ENCODE measurements around the gene CALML3. TPM values are rescaled to one million over a fixed set of nuclear protein-coding genes. Genes with fewer than 3 reads are reported as not detected.

The CALML3 gene
- total and polyA plus RNA-seq, 2 donors: not detected

GRCh38 chr10:5560817-5561703, 36.3 kb downstream of the CALML3 start:
- Histone ChIP-seq H3K4me1 (ENCODE audit: insufficient read depth) (no peaks in the 10 kb centered on the region), H3K27ac (ENCODE audit: low read depth) (no peak overlapping the region), H3K4me3 (ENCODE audit: low read depth, low read length) (no peak overlapping the region), H3K36me3 (ENCODE audit: insufficient read depth) (no peaks in the 10 kb centered on the region)
- DNase-seq (ENCODE audit: extremely low spot score): no peak
- 97% methylated on average over 28 of the region's 28 CpGs for WGBS

GRCh38 chr10:5561704-5562645, 37.2 kb downstream of the CALML3 start:
- WGBS: 92% methylated on average over 13 of the region's 13 CpGs
- Histone ChIP-seq H3K4me1 (ENCODE audit: insufficient read depth) (no peaks in the 10 kb centered on the region), H3K36me3 (ENCODE audit: insufficient read depth) (no peaks in the 10 kb centered on the region), H3K4me3 (ENCODE audit: low read depth, low read length) (no peak overlapping the region), H3K27ac (ENCODE audit: low read depth) (no peak overlapping the region)
- DNase-seq (ENCODE audit: extremely low spot score): no peak

- WGBS: 50% methylated on average over 21 of the region's 21 CpGs
- H3K4me1 ChIP-seq (ENCODE audit: insufficient read depth): no peaks in the 10 kb centered on the region
- H3K36me3 ChIP-seq (ENCODE audit: insufficient read depth): no peaks in the 10 kb centered on the region
- no peak for DNase-seq (ENCODE audit: extremely low spot score)
- H3K27ac ChIP-seq (ENCODE audit: low read depth): no peak overlapping the region
- no peak overlapping the region for H3K4me3 ChIP-seq (ENCODE audit: low read depth, low read length)
These were observed 38.7 kb downstream of the CALML3 start for GRCh38 chr10:5563321-5563961.

GRCh38 chr10:5563991-5564536, 39.3 kb downstream of the CALML3 start:
- Histone ChIP-seq H3K4me3 (ENCODE audit: low read depth, low read length) (no peak overlapping the region), H3K27ac (ENCODE audit: low read depth) (no peak overlapping the region), H3K4me1 (ENCODE audit: insufficient read depth) (no peaks in the 10 kb centered on the region), H3K36me3 (ENCODE audit: insufficient read depth) (no peaks in the 10 kb centered on the region)
- 63% methylated on average over 18 of the region's 18 CpGs for WGBS
- DNase-seq (ENCODE audit: extremely low spot score): no peak

GRCh38 chr10:5564537-5565204, 39.9 kb downstream of the CALML3 start:
- 61% methylated on average over 17 of the region's 17 CpGs for WGBS
- H3K27ac ChIP-seq (ENCODE audit: low read depth): peak overlapping the region; percentile 13

GRCh38 chr10:5565205-5565545, 40.4 kb downstream of the CALML3 start:
- Histone ChIP-seq H3K4me3 (ENCODE audit: low read depth, low read length) (no peak overlapping the region), H3K27ac (ENCODE audit: low read depth) (no peak overlapping the region), H3K36me3 (ENCODE audit: insufficient read depth) (no peaks in the 10 kb centered on the region), H3K4me1 (ENCODE audit: insufficient read depth) (no peaks in the 10 kb centered on the region)
- no peak for DNase-seq (ENCODE audit: extremely low spot score)
- 96% methylated on average over 8 of the region's 8 CpGs for WGBS

More at GRCh38 chr10:5564537-5565204, 39.9 kb downstream of the CALML3 start:
- no peak for DNase-seq (ENCODE audit: extremely low spot score)
- Histone ChIP-seq H3K36me3 (ENCODE audit: insufficient read depth) (no peaks in the 10 kb centered on the region), H3K4me1 (ENCODE audit: insufficient read depth) (no peaks in the 10 kb centered on the region), H3K4me3 (ENCODE audit: low read depth, low read length) (no peak overlapping the region)

- DNase-seq (ENCODE audit: extremely low spot score): no peak
- 76% methylated on average over 23 of the region's 23 CpGs for WGBS
- Histone ChIP-seq H3K4me3 (ENCODE audit: low read depth, low read length) (no peak overlapping the region), H3K4me1 (ENCODE audit: insufficient read depth) (no peaks in the 10 kb centered on the region), H3K36me3 (ENCODE audit: insufficient read depth) (no peaks in the 10 kb centered on the region), H3K27ac (ENCODE audit: low read depth) (no peak overlapping the region)
These were observed 41.2 kb downstream of the CALML3 start for GRCh38 chr10:5565671-5566581.

- Histone ChIP-seq H3K27ac (ENCODE audit: low read depth) (no peak overlapping the region), H3K4me3 (ENCODE audit: low read depth, low read length) (no peak overlapping the region), H3K4me1 (ENCODE audit: insufficient read depth) (no peaks in the 10 kb centered on the region), H3K36me3 (ENCODE audit: insufficient read depth) (no peaks in the 10 kb centered on the region)
- WGBS: 85% methylated on average over 3 of the region's 3 CpGs
- no peak for DNase-seq (ENCODE audit: extremely low spot score)
These were observed 41.9 kb downstream of the CALML3 start for GRCh38 chr10:5566614-5567013.

- H3K4me1 ChIP-seq (ENCODE audit: insufficient read depth): no peaks in the 10 kb centered on the region
- DNase-seq (ENCODE audit: extremely low spot score): no peak
- no peak overlapping the region for H3K4me3 ChIP-seq (ENCODE audit: low read depth, low read length)
- 90% methylated on average over 2 of the region's 2 CpGs for WGBS
- no peaks in the 10 kb centered on the region for H3K36me3 ChIP-seq (ENCODE audit: insufficient read depth)
- no peak overlapping the region for H3K27ac ChIP-seq (ENCODE audit: low read depth)
These were observed 42.7 kb downstream of the CALML3 start for GRCh38 chr10:5567477-5567876.

GRCh38 chr10:5568984-5569383, 44.2 kb downstream of the CALML3 start:
- Histone ChIP-seq H3K27ac (ENCODE audit: low read depth) (no peak overlapping the region), H3K4me1 (ENCODE audit: insufficient read depth) (no peaks in the 10 kb centered on the region), H3K4me3 (ENCODE audit: low read depth, low read length) (no peak overlapping the region), H3K36me3 (ENCODE audit: insufficient read depth) (no peaks in the 10 kb centered on the region)
- WGBS: 97% methylated on average over 2 of the region's 2 CpGs
- no peak for DNase-seq (ENCODE audit: extremely low spot score)

GRCh38 chr10:5569568-5569967, 44.8 kb downstream of the CALML3 start:
- H3K4me3 ChIP-seq (ENCODE audit: low read depth, low read length): no peak overlapping the region
- H3K36me3 ChIP-seq (ENCODE audit: insufficient read depth): no peaks in the 10 kb centered on the region
- no peak for DNase-seq (ENCODE audit: extremely low spot score)
- H3K4me1 ChIP-seq (ENCODE audit: insufficient read depth): no peaks in the 10 kb centered on the region
- 78% methylated on average over 2 of the region's 2 CpGs for WGBS
- no peak overlapping the region for H3K27ac ChIP-seq (ENCODE audit: low read depth)

GRCh38 chr10:5570007-5570655, 45.4 kb downstream of the CALML3 start:
- no peak for DNase-seq (ENCODE audit: extremely low spot score)
- no peak overlapping the region for H3K27ac ChIP-seq (ENCODE audit: low read depth)
- no peaks in the 10 kb centered on the region for H3K4me1 ChIP-seq (ENCODE audit: insufficient read depth)
- no peaks in the 10 kb centered on the region for H3K36me3 ChIP-seq (ENCODE audit: insufficient read depth)
- no peak overlapping the region for H3K4me3 ChIP-seq (ENCODE audit: low read depth, low read length)
- WGBS: 87% methylated on average over 24 of the region's 24 CpGs

All from urinary bladder (tissue), 4 donors.